Stimulated activated CD8-positive, alpha-beta memory T cell treated with anti-CD3 and anti-CD28 coated beads, Interleukin-15, amount 100 ng/mL, for 1 hour (primary cell): Measurements from ENCODE around the gene ING5.

Experiments used
- DNase-seq: peaks from one replicate; pipeline ENCODE4 v3.0.0-alpha.2; 2020; ENCODE audit warnings: low read depth

The ING5 gene

DNA sequence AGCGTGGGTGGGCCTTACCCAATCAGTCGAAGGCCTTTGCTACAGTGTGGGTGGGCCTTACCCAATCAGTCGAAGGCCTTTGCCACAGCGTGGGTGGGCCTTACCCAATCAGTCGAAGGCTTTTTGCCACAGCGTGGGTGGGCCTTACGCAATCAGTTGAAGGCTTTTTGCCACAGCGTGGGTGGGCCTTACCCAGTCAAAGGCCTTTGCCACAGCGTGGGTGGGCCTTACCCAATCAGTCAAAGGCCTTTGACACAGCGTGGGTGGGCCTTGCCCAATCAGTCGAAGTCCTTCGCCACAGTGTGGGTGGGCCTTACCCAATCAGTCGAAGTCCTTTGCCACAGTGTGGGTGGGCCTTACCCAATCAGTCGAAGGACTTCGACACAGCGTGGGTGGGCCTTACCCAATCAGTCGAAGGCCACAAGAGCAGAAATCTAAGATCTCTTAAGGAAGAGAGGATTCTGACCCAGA lies 58.5 kb downstream of the ING5 start:
- DNase-seq: no peak

DNA sequence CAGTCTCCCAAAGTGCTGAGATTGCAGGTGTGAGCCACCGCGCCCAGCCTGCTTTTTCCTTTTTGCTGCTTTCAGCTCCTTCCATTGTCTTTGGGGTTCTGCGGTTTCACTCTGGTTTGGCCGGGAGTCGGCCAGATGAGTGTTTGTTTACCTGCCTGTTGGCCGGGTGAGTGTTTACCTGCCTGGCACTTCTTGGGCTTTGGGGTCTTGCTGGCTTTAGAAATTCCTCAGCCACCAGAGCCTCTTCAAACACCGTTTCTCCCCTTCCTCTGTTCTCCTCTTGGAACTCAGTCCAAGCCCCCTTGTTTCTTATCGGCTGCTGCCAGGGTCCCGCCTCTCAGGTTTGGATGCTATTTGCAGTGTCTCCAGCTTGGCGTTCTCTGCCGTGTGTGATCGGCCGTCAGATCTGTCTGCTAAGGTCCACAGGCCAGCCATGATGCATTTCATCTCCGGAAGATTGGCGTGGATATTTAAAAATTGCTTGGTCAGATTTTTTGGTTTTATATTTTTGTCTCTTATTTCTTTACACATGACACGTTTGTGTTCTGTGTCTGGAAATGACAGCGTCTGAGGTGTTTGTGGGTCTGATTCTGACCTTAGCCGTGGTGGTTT lies 60.6 kb downstream of the ING5 start:
- DNase-seq: no peak

DNA sequence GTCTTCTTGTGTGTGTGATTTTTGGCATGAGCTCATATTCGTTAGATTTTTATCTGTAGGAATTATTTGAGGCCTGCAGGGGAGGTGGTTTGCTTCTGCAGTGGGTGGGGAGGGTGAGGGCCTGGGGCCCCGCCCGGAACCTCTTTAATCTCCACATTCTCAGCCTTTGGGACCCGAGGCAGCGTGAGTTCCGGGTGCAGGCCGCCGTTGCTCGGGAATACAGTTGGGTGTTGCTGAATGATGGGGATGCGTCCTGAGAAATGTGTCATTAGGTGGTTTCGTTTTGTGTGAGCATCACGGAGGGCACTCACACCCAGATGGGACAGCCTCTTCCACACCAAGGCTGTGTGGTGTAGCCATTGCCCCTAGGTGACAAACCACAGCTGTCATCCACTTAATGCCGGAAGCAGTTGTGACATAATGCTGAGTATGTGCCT lies 61.1 kb downstream of the ING5 start:
- peak; percentile 24 for DNase-seq

DNA sequence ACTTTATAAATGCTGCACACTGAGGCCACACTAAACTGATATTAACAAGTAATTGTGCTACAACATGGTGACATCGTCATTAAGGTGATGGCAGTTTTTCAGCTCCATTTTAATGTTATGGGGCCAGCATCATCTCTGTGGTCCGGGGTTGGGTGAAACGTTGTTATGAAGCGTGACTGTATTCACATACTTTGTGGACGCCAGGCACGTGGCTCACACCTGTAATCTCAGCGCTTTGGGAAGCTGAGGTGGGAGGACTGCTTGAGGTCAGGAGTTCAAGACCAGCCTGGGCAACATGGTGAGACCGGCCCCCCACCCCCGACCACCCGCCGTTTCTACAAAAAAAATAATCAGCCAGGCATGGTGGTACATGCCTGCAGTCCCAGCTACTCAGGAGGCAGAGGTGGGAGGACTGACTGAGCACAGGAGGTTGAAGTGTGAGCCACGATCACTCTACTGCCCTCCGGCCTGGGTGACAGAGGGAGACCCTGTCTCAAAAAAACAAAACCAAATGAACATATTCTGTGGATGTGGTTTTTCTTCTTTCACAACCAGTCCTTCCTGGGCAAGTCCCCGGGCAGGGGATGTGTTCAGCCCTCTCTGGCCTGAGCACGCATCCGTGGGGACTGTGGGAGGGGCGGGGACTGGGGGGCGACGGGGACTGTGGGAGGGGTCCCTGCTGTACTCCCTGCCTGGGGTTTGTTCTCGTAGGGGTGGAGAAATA lies 61.9 kb downstream of the ING5 start:
- no peak for DNase-seq

DNA sequence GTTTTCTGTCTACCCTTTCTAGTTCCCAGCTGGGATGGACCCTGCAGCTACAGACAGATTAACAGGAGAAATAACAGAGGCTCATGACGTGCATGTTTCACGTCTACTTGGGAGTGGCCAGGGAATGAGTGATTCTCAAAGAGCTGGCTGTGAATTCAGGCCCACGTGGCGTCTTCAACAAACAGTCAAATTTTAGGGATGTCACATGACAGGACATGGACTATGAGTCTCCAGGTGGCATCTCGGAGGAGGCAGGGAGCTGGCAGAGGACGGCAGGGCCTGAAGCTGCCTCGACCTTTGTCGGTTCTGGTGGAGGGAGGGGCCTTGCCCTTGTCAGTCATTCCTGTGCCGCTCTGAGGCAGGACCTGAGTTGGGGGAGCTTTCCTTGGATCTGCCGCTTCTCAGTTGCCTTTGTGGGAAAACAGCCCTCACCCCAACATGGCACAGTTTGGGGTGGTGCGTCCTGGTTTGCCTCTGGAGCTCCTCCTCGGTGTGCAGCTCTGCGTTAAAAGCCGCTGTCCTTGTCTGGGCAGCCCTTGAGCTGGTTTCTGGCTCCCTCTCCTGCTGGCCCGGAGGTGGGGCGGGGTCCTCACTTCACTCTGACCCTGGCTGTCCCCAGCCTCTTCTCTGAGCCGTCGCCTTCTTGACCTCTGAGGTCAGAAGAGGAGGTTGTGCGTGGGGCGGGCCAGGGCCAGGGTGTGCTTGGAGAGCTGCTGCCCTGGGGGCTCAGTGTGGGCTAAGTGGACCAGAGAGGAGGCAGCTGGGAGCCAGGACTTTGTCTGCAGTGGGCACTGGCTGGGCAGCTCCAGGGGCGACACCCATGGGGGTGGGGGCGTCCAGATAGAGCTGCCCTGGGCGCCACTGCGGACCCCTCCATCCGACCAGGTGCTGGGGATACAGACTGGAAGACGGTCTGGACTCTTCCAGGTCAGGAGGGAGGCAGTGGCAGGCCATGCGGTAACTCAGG lies 62.7 kb downstream of the ING5 start:
- DNase-seq: no peak

DNA sequence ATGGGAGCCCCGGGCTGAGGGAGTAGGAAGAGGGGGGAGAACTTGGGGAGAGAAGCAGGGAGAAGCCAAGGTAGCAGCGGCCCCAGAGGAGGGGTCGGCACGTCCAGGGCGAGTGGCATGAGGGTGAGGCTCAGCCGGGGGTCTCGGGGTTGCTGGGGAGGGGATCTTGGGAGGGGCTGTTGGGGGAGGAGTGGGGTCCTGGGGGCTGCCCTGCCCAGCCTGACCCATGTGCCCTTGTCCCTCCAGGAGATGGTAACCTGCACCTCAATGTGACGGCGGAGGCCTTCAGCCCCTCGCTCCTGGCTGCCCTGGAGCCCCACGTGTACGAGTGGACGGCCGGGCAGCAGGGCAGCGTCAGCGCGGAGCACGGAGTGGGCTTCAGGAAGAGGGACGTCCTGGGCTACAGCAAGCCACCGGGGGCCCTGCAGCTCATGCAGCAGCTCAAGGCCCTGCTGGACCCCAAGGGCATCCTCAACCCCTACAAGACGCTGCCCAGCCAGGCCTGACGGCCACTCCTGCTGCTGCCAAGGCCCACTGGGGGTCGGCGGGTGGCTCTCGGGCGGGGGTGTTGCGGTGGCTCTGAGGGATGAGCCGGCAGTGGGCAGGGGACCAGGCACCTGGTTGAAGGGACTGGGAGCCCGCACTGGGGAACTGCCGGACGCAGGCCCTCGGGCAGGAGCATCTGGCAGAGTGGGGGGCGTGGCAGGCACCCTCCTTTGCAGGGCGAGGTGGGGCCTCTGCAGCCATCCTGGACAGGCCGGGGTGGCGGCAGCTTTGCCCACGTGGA lies 65.8 kb downstream of the ING5 start:
- no peak for DNase-seq

DNA sequence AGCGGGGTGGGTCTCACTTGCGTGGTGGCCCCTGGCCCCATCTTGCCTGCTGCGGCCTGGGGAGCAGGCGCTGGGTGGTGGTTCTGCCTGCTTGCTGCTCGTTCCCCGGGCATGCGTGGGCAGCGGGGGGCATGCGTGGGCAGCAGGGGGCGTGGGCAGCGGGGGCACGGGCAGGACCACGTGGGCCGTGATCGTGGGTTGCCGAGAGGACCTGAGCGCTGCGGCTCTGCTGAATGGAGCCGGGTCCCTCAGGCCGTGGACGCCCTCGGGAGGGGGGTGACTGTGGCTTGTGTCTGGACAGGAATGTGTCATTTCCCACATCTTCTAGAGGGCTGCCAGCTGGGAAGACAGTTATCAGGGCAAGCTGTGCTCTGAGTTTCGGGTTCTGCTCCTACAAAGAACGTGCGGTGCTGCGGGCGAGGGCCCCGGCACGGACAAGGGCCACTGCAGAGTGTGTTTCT lies 66.4 kb downstream of the ING5 start:
- DNase-seq: no peak

DNA sequence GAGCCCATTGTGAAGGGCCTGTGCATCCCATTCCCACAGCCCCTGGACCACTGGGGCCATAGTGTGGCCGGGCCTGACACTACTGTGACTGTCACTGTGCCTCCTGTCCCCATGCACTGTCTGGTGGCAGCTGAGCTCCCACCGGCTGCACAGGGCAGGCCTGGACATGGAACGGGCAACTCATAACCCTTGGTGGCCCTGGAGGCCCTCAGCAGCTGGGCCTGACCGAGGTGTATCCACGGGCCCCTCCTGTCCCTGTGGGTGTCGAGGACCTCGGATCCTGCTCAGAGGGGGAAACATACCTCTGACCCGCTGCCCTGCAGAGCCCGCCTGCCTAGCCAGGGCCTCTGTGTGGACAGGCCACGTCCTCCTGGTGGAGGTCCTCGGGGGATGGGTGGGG lies 67.0 kb downstream of the ING5 start:
- no peak for DNase-seq

DNA sequence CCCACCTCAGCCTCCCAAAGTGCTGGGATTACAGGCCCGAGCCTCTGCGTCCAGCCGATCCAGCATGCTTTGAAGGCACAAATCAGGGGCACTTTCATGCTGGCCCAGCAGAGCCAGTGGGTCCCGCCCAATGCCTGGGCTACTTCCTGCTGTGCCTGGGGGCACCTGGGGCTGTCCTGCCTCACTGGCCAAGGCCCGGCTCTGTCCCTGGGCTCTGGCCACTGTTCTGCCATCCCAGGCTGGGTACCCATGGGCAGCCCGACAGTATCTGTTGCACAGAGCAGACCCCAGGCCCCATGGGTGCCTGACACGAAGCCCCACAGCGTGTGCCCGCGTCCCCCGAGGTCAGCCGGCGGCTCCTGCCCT lies 68.0 kb downstream of the ING5 start:
- no peak for DNase-seq

DNA sequence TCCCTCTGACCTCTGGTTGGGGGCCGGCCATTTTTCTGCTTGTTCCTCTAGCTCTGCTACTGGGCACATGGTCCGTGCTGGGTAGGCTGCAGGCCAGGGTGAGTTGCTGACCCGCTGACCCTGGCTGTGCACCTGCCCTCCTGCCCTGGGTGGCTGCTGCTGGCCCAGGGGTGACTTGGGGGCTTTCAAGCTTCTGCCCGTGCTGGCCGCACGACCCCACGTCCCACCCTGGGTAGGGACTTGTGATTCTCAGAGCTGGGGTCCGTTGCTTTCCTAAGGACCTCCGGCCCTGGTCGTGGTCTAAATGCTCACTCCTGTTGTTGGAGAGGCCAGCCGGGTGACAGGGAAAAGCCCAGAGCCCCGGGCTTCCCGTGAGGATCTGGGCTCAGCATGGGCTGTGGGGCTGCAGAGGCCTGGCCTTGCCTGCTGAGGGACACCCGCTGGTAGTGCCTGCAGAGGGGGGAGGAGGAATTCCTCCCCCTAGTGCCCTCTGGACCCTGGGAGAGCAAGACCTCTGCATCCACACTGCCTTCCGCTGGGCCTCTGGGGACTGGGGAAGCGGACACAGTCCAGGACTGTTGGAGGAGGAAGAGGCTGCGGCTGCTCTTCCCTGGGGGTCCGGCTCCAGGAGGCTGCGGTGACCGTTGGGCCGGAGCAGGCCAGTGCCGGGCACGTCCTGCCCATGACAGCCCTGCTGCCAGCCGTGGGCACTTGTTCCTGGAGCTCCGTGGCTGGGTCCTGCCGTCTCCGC lies 68.5 kb downstream of the ING5 start:
- DNase-seq: no peak

DNA sequence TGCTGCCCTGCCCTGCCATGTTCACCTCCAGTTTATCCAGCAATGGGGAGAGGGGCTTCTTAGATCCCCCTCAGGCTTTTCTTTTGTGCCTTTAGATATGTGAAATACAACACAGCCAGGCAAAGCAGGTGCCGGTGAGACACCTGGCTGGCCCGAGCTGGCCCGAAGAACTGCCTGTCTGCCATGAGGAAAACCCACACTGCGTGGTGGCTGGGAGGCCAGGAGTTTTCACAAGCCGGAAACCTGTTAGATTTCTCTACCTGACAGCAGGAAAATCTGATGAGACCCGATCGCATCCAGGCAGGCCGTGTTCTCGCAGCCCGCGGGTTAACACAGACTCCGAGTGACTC lies 69.1 kb downstream of the ING5 start:
- DNase-seq: no peak

DNA sequence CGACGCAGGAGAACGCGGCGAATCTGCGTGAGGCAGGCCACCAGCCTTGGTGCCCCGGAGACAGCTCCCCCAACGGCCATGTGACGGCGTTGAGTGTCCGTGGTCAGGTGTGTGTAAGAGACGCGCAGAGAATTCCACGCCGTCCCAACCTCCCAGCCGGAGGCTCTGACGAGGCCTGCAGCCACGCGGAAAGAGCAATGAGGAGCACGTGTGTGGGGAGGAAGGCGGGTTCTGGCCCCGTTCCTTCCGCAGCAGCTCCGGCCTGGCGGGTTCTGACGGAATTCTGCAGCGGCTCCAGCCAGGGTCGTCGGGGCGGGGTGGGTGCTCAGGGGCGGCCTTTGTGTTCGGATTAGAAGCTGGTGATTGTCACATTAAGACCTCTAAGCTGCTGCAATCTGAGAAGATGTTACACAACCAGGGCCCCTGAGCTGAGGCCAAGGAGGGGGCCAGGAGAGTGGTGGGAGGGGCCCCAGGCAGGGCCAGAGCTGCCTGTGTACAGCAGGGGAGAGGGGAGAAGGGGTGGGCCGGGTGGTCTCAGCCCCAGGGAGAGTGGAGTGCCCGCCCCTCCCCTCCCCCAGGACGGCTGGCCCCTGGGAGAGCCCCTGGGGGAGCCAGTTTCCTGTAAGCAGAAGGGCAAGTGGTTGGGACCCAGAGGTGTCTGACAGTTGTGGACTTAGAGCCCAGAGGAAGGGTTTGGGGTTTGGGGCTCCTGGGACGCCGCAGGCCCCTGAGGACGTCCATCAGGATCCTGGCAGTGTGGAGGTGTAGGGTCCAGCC lies 69.6 kb downstream of the ING5 start:
- DNase-seq: no peak

DNA sequence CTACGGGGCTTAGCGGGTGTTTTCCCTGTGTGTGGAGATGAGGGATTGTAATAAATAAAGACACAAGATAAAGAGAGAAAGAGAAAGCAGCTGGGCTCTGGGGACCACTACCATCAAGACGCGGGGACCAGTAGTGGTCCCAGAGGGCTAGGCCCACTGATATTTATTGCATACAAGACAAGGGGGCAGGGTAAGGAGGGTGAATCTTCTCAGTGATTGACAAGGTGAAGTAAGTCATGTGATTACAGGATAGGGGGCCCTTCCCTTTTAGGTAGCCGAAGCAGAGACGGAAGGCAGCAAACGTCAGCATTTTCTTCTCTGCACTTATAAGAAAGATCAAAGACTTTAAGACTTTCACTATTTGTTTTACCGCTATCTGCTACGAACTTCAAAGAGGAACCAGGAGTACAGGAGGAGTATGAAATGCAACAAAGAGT lies 70.2 kb downstream of the ING5 start:
- no peak for DNase-seq

DNA sequence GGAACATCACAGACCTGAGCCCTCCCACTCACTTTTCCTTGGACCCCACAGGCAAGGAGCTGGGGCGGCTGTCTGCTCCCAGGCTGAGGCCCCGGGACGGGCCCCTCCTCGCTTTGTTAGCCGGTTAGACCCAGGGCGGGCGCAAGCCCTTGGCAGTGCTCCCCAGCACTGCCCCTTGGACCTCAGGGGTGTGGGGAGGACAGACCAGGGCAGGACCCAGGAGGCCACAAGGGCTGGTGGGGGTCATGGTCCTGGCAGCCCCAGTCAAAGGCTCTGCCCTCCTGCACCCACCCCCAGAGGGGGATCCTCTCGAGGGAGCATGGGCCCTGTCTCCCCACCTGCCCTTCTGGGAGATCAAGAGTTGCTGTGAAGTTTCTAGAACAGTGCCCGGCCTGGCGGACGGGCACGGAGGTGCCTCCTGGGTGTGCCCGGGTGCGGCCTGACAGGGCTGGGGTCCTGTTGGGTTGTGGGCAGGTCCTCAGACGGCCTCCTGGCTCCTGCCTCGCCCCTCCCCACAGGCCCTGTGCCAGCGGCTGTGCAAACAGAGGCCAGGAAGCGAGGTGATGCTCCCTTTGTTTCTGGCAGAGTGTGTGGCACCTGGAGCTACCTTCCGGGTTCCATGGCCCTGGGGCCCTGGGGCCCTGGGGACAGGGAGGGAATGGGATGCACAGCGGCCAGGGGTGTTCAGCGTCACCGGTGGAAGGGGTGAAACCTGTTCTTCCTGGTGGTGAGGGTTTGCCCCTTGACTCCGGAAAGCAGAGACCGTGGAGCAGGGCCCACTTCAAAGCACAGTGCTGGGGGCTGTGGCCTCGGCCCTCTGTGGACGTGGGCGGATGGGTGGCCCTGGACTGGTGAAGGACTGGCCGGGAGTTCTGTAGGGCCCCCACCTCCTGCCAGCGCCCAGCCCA lies 71.9 kb downstream of the ING5 start:
- no peak for DNase-seq

DNA sequence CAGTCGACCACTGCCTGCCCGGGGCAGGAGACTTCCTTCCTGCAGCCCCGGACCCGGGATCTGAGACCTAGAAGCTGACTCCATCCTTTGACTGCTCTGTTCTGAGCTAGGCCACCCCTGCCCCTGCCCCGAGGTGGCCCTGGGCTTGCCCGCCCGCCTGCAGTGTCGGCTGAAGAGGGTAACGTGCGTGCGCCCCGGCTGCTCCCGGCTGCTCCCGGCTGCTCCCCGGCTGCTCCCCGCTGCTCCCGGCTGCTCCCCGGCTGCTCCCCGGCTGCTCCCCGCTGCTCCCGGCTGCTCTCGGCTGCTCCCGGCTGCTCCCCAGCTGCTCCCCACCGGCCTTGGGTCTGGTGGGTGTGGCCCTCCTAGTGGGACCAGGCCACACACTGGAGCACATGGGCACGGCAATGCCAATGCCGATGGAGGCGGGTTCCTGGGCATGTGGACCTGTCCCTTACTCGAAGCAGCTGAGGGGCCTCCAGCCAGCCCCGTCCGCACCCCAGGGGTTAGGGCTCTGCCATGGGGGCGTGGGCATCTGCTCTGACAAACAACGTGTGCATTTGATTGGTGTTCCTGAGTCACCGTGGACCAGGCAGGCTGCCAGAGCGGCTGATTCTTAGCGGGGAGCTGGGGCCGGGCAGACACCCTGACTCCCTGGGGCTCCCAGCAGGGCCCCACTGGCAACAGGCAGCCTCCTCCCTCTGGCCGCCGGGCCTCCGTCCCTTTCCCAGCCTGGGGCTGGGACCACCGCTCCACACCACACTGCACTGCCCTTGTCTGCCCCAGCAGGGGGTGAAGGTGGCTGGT lies 72.8 kb downstream of the ING5 start:
- DNase-seq: no peak

DNA sequence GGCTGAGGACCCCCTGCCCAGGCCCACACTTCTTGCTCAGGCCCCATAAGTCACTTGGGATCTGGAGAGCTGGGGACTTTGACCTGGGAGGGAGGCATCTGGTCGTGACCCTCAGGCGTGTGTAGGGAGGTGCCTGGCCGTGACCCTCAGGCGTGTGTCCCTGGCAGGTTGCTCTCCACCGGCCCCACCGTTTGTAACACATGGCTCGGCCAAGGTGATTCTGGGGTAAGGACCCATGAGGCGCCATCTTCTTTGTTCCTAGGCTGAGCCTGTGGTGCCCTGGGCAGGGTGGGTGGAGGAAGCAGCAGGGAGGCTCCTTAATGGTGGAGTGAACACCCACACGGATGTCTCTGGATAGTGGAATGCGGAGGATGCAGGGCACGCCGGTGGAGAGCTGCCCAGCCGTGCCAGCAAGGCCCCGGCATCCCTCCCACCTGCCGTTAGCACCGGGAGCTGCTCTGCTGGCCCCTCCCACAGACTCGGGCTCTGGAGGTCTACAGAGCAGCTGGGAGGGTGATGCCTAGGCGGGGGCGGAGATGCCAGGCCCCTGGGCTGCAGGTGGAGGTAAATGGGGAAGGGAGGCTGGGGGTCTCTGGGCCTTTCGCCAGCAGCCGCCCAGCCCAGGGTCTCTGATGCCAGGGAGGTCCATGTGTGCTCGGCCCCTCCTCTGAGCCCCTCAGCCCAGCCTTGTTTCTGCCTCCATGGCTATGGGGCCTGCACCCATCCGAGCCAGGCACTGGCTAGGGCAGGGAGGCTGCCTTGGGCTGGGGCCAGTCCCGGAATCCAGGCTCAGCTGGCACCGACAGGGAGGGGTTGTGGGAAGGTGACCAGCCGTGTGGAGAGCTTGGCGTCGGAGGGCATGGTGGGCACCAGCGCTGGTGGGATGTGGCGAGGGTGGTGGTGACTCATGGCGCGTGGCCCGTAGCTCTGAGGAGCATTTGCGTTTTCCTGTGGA lies 73.7 kb downstream of the ING5 start:
- no peak for DNase-seq
